Kidney tubule cell (primary cell): ENCODE results near the gene XRRA1.

ENCODE experiments used
- DNase-seq: peaks from one replicate; pipeline ENCODE4 v3.0.0-alpha.2; 2018; ENCODE audit warnings: low spot score

XRRA1 gene

GRCh38 chr11:74950374-74950969 lies 1.6 kb upstream of the XRRA1 start:
- DNase-seq = peak; percentile 49

- peak; percentile 15 for DNase-seq
Measured at GRCh38 chr11:74949753-74950137, 854 bp upstream of the XRRA1 start.

DNA sequence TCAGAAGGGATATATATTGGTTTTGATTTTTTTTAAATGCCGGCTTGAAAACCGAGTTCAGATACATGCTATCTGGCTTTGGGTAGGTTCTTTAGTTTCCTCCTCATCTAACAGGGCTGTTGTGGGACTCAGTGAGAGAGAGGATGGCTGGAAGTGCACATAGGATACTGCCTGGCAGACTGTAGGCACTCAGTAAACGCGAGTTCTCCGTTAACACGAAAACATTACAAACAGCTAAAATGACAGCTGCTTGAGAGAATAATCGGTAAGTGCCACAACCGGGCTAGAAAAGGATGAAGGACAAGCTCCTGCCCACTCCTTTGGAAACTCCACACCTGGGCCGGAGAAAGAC lies 369 bp downstream of the XRRA1 start:
- no peak for DNase-seq

DNA sequence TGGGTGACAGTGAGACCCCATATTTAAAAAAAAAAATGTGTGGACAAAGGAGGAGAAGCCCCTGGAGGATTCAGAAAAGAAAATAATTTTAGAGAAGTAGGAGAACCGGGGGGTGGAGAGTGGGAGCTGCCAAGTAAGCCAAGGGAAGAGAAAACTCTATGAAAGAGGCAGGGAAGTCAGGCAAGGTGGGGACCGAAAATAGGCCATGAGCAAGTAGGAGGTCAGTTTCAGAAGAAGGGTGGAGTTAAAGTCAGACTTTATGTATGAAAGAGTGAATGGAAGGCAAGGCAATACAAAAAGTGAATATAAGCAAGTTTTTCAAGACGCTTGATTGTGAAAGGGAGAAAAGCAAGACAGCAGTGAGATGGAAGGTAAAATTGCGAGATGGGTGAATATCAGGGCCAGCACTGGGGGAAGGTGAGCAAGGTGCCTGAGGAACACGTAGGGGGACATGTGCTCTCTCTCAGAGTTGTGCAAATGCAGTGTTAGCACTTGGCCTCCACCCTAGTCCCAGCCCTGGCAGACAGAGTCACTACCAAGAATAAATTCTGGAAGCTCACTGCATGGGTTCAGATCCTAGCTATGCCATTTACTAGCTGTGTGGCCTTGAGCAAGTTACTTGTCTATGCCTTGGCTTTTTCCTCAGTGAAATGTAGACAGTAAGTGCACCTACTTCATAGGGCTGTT lies 6.7 kb downstream of the XRRA1 start:
- DNase-seq = no peak

GRCh38 chr11:74941492-74941891 lies 7.4 kb downstream of the XRRA1 start:
- no peak for DNase-seq

- peak; percentile 30 for DNase-seq
Measured at GRCh38 chr11:74937696-74938475, 11.0 kb downstream of the XRRA1 start.

GRCh38 chr11:74936976-74937375 lies 11.9 kb downstream of the XRRA1 start:
- DNase-seq = no peak

- DNase-seq = no peak
Measured at GRCh38 chr11:74936087-74936486, 12.8 kb downstream of the XRRA1 start.

DNA sequence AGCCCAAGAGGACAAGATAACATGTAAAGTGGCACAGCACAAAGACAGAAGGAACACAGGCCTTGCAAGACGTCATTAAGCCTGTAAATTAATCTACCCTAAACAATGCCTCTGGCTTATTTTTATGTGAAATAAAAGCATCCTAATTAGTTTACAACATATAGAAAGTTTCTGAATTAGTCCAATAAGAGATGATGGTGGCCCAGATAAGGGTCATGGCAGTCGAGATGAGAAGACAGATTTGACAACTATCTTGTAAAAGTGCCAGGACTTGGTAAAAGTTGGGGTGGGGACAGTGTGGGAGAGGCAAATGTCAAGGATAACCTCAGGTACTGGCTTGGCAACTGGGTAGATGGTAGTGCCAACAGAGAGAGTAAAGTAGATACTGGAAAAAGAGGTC lies 13.6 kb downstream of the XRRA1 start:
- DNase-seq = no peak

DNA sequence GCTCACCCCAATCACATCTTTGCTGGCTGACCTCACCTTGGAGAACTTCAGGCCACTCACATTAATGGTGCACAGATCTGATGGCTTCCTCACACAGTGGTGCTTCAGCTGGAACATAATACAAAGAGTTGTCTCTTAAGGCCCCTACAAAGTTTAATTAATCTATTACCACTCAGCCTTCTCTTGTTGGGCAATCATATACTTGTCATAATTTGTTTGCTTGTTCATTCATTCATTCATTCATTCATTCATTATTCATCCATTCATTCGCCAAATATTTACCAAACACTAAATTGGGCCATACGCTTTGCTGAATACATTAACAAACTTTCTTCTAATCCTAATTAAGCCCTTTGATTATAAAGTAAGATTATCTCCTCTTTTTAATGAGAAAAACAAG lies 15.1 kb downstream of the XRRA1 start:
- DNase-seq = no peak

GRCh38 chr11:74932797-74933196 lies 16.1 kb downstream of the XRRA1 start:
- DNase-seq = peak; percentile 69

- peak; percentile 23 for DNase-seq
Measured at GRCh38 chr11:74932169-74932568, 16.7 kb downstream of the XRRA1 start.

- peak; percentile 91 for DNase-seq
Measured at GRCh38 chr11:74929431-74930363, 19.2 kb downstream of the XRRA1 start.

- DNase-seq = no peak
Measured at GRCh38 chr11:74927496-74927895, 21.4 kb downstream of the XRRA1 start.

DNA sequence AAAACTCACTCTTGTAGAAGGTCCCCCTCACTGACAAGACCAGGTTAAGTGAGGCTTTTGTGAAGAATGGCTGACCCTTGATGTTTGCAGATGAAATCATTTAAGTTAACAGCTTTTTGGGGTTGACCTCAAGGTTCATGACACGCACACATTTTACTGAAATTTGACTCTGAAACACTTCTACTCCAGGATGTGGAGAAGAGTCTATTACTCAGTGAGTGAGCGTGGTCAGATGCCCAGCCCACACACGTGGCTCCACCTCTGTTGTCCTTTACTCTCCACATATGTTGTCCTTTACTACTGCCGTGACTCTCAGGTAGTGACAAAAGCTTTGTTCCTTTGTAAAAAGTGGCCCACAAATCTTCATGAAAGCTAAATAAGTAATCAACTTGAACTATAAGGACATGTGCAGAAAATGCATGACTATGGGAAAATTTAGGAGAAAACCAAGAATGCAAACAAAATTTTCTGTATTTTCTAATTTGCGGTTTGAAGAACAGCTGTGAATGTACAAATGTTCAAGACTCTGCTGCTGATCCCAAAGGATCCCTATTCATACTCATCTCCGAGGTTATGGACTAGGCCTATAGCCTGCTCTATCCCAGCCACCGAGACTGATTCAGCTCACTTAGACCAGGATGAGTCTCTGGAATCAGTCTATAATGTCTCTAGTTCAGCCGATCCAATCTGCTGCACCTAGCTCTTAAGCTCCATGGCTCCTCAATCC lies 22.4 kb downstream of the XRRA1 start:
- peak; percentile 19 for DNase-seq

GRCh38 chr11:74925281-74925680 lies 23.6 kb downstream of the XRRA1 start:
- DNase-seq = no peak

- no peak for DNase-seq
Measured at GRCh38 chr11:74923125-74923524, 25.8 kb downstream of the XRRA1 start.

DNA sequence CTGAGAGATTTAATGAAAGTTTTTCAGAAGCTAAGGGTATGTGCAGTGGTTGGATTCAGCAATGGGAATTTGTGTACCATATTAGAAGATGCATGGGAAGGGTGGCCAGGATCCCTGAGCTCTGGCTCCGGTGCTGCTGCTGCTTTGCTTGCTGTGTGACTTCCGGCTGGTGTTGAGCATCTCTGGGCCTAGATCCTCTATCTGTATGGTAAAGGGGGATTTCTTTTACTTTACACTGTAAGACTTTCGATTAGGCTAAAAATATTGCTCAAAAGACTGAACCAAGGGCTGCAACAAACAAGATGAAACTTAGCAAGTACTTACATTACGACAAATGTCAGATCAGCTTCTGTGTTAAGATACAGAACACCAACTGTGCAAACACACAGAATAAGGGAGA lies 39.1 kb downstream of the XRRA1 start:
- DNase-seq = no peak

DNA sequence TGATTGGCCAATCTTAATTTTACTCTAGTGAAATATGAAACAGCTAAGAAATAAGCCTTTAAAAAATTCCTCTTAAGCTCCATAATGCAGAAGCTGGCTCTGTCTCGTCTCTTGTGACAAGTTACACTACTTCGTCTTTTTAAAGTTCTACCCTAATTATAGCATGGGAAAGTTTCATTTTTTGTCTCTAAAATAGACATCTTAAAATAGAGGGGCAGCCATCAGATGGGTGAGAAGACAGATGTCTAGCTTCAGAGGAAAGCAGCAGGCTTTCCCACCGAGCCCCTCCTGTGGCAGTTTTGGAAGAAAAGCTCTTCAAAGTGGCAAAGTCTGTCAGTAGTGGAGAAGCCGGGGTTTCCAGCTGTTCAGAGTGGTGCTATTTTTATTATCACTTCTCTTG lies 39.5 kb downstream of the XRRA1 start:
- DNase-seq = no peak

DNA sequence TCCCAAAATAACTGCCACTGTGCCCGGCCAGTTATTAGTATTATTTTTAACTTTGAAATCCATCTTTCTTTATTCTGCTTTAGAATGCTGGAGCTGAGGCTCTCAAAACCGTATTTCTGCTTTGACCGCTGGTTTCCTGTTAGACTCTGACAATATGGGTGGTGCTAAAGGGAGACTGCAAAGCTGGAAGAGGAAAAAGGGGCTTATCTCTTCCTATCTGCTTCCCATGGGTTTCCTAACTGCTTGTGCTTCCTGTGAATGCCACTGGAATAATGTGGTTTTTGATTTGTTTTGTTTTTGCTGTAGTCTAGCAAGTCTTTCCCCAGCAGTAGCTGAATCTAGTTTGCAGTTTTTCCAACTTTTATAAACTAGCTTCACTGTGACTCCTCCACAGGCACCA lies 43.6 kb downstream of the XRRA1 start:
- no peak for DNase-seq

- no peak for DNase-seq
Measured at GRCh38 chr11:74902342-74902741, 46.5 kb downstream of the XRRA1 start.

DNA sequence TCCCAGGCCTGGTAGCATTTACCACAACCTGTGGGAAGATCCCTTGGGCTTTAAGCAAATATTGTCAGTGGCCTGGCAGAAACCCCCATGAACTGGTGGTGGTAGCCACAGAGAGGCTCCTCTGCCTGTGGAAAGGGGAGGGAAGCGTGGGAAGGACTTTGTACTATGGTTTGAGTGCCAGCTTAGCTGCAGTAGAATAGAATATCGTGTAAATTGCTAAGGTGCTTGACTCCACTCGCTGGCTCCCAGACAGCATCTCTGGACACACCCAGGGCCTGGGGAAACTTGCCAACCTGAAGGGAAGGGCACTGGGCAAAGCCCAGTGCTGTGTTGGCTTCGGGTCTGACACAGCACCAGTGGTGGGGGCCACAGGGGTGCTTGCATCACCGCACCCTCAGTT lies 52.6 kb downstream of the XRRA1 start:
- no peak for DNase-seq
